GM12878 (cell line): ENCODE measurements around the gene RFPL1. TPM values are rescaled to one million over a fixed set of nuclear protein-coding genes. Genes with fewer than 3 reads are reported as not detected.

Experiments
- ATAC-seq: fragments of 200-7000 bp; cut with Tn5 transposase; 3 replicates; pipeline ENCODE4 v1.9.1; 2020; ENCODE audit warnings: mild to moderate bottlenecking, moderate library complexity
- BruUV-seq: library from RNA; stranded (reverse); fragments of 400-500 nt; replicated peaks from 2 replicates; lab custom pipeline; 2021; lab: Mats Ljungman, UMichigan
- CTCF ChIA-PET: fragments of 300-600 bp; sonication (Branson Sonifier 250); formaldehyde crosslinking; extraction: SDS; loops from one replicate; lab custom pipeline; 2021; ENCODE audit warnings: inconsistent platforms; lab: Yijun Ruan, JAX
- POLR2A ChIA-PET: fragments of 350-600 bp; formaldehyde crosslinking; extraction: SDS; loops from one replicate; lab custom pipeline; 2021; ENCODE audit warnings: inconsistent platforms; lab: Charles Lee
- RAD21 ChIA-PET: fragments of 300-600 bp; sonication (Branson Sonifier 250); formaldehyde crosslinking; loops from one replicate; lab custom pipeline; 2023; ENCODE audit warnings: antibody characterized with exemption; ENCODE audit not compliant: unreplicated experiment; lab: Charles Lee
- SMC1A ChIA-PET: fragments of 300-600 bp; sonication (Branson Sonifier 250); formaldehyde crosslinking; loops from one replicate; lab custom pipeline; 2023; ENCODE audit not compliant: unreplicated experiment, uncharacterized antibody; lab: Charles Lee
- DNase-seq: peaks from one replicate; pipeline ENCODE4 v3.0.0-alpha.2; 2011; ENCODE audit warnings: low read depth, low spot score
- FAIRE-seq: peaks from 3 replicates; lab custom pipeline; 2011; peaks lifted over from hg19 to GRCh38; lab: Jason Lieb, UNC
- H2AFZ ChIP-seq: 2 replicates; pipeline ENCODE4 v1.6.0; 2011; ENCODE audit warnings: low read depth, low read length, control low read depth; ENCODE audit not compliant: control insufficient read depth
- H3K27ac ChIP-seq: 2 replicates; pipeline ENCODE4 v1.5.1; 2011; ENCODE audit warnings: control low read depth; ENCODE audit not compliant: control insufficient read depth, insufficient read depth
- H3K27me3 ChIP-seq, 2 experiments: replicated peaks in 1 of 2; 2 replicates each; pipeline versions ENCODE4 v1.6.0 to v1.6.1; 2011; ENCODE audit warnings: low read length in 1 of 2; ENCODE audit not compliant: control insufficient read depth in 2 of 2, insufficient read depth in 2 of 2
- H3K36me3 ChIP-seq, 2 experiments: 2 replicates each; pipeline ENCODE4 v1.5.1; 2011; ENCODE audit warnings: low read length in 1 of 2; ENCODE audit not compliant: control insufficient read depth in 2 of 2, insufficient read depth in 2 of 2
- H3K4me1 ChIP-seq: 2 replicates; pipeline ENCODE4 v1.6.1; 2011; ENCODE audit warnings: mild to moderate bottlenecking, low read length, moderate library complexity, mixed read lengths; ENCODE audit not compliant: control insufficient read depth, insufficient read depth
- H3K4me2 ChIP-seq: 2 replicates; pipeline ENCODE4 v1.6.0; 2011; ENCODE audit warnings: control low read depth; ENCODE audit not compliant: control insufficient read depth, insufficient read depth
- H3K4me3 ChIP-seq: fragments of 200-600 bp; sonication (generic); 2 replicates; pipeline ENCODE4 v1.5.1; 2016
- H3K79me2 ChIP-seq: 2 replicates; pipeline ENCODE4 v1.6.0; 2011; ENCODE audit warnings: low read length; ENCODE audit not compliant: control insufficient read depth, insufficient read depth
- H3K9ac ChIP-seq: 2 replicates; pipeline ENCODE4 v1.8.0; 2011; ENCODE audit warnings: low read length, control low read depth, mixed read lengths; ENCODE audit not compliant: control insufficient read depth, insufficient read depth
- H3K9me3 ChIP-seq: replicated peaks from 3 replicates; pipeline ENCODE4 v1.5.1; 2011; ENCODE audit warnings: mild to moderate bottlenecking, low read length; ENCODE audit not compliant: control insufficient read depth, insufficient read depth
- H4K20me1 ChIP-seq: 2 replicates; pipeline ENCODE4 v1.6.0; 2011; ENCODE audit not compliant: control insufficient read depth, insufficient read depth
- BHLHE40 ChIP-seq, 2 experiments: fragments of 450-650 bp in 1 of 2; IDR thresholded peaks; 2 replicates each; pipeline ENCODE4 v1.6.1; 2011 to 2017; ENCODE audit warnings: low read depth in 2 of 2, borderline replicate concordance in 1 of 2, improper control_type of control experiment in 1 of 2, low read length in 1 of 2, mild to moderate bottlenecking in 1 of 2
- CTCF ChIP-seq, 3 experiments: IDR thresholded peaks in 2 of 3; conservative IDR thresholded peaks in 1 of 3; 2 replicates each; pipeline ENCODE4 v1.5.1; 2011; ENCODE audit warnings: low read depth in 3 of 3, low read length in 3 of 3, mild to moderate bottlenecking in 3 of 3, control low read depth in 2 of 3, moderate library complexity in 2 of 3, inconsistent platforms in 1 of 3, mixed read lengths in 1 of 3; ENCODE audit not compliant: control insufficient read depth in 2 of 3, insufficient read depth in 1 of 3; ENCODE audit errors: extremely low read depth in 1 of 3
- E4F1 ChIP-seq: fragments of 450-650 bp; IDR thresholded peaks from 2 replicates; pipeline ENCODE4 v1.6.1; 2018; ENCODE audit warnings: borderline replicate concordance, mild to moderate bottlenecking; ENCODE audit not compliant: partially characterized antibody
- EED ChIP-seq: sonication (generic); IDR thresholded peaks from 2 replicates; pipeline ENCODE4 v1.6.1; 2016; ENCODE audit warnings: antibody characterized with exemption, low read depth
- EZH2 ChIP-seq: IDR thresholded peaks from 2 replicates; pipeline ENCODE4 v1.6.1; 2012; ENCODE audit warnings: low read depth, mild to moderate bottlenecking, control low read depth, inconsistent platforms, low read length, borderline replicate concordance; ENCODE audit not compliant: control insufficient read depth
- IKZF2 ChIP-seq, 2 experiments: fragments of 450-650 bp; IDR thresholded peaks; 2 replicates each; pipeline ENCODE4 v1.6.1; 2017; ENCODE audit warnings: mild to moderate bottlenecking in 2 of 2, moderate library complexity in 2 of 2
- IRF5 ChIP-seq: fragments of 450-650 bp; IDR thresholded peaks from 2 replicates; pipeline ENCODE4 v1.6.1; 2017; ENCODE audit warnings: borderline replicate concordance
- MAX ChIP-seq: IDR thresholded peaks from 2 replicates; pipeline ENCODE4 v1.6.1; 2012; ENCODE audit warnings: low read depth, low read length, improper control_type of control experiment
- MEF2A ChIP-seq: IDR thresholded peaks from 2 replicates; pipeline ENCODE4 v1.6.1; 2011; ENCODE audit warnings: low read depth, mild to moderate bottlenecking, low read length, moderate library complexity; ENCODE audit not compliant: insufficient read depth
- NR2F1 ChIP-seq: fragments of 450-650 bp; conservative IDR thresholded peaks from 2 replicates; pipeline ENCODE4 v1.6.1; 2017; ENCODE audit warnings: mild to moderate bottlenecking
- PBX3 ChIP-seq: IDR thresholded peaks from 2 replicates; pipeline ENCODE4 v1.6.1; 2011; ENCODE audit warnings: mild to moderate bottlenecking, low read depth, low read length, moderate library complexity; ENCODE audit not compliant: insufficient replicate concordance
- RB1 ChIP-seq: fragments of 450-650 bp; formaldehyde crosslinking; IDR thresholded peaks from 2 replicates; pipeline ENCODE4 v1.6.1; 2017; ENCODE audit warnings: mild to moderate bottlenecking, borderline replicate concordance
- SP1 ChIP-seq: IDR thresholded peaks from one replicate; pipeline ENCODE4 v1.6.1; 2011; ENCODE audit warnings: low read depth, low read length
- STAT1 ChIP-seq: fragments of 450-650 bp; conservative IDR thresholded peaks from 2 replicates; pipeline ENCODE4 v1.6.1; 2014; ENCODE audit warnings: antibody characterized with exemption, mild to moderate bottlenecking
- WGBS: methylation state at CpG from one replicate; pipeline ENCODE4 v1.1.6; 2016; ENCODE audit warnings: low lambda C conversion rate; ENCODE audit not compliant: insufficient replicate concordance, insufficient coverage; ENCODE audit errors: missing lambda C conversion rate; 5-methylcytosine and 5-hydroxymethylcytosine counted together
- in situ Hi-C: fragments of 300-500 bp; cut with MboI; formaldehyde crosslinking; loops from 9 replicates; pipeline ENCODE4 v1.14.3; 2018; ENCODE audit warnings: mixed read lengths
- intact Hi-C: fragments of 100-400 bp; cut with micrococcal nuclease; formaldehyde crosslinking; loops from one replicate; pipeline ENCODE4 v1.14.2; 2022; ENCODE audit not compliant: unreplicated experiment
- polyA plus RNA-seq, 11 experiments: library from polyadenylated mRNA; depleted of rRNA in 4 of 11; unstranded in 6 of 11; stranded (reverse) in 5 of 11; fragments of >200 nt; fragmentation: Nextera tagmentation in 4 of 11; fragmentation: Illumina TruSeq in 1 of 11; extraction: Ambion mirVana in 4 of 11; extraction: Trizol in 1 of 11; gene quantifications; 1 replicate in 1 of 11; 2 replicates in 10 of 11; pipeline versions ENCODE4 v1.2.1 to v1.2.3, GENCODE V29; 2011 to 2016; ENCODE audit warnings: inconsistent platforms in 2 of 11, missing spikeins in 2 of 11, low read depth in 1 of 11
- total RNA-seq, 4 experiments: library from RNA; depleted of rRNA in 3 of 4; stranded (reverse); fragments of >200 nt in 3 of 4; fragmentation: Illumina TruSeq in 1 of 4; extraction: Trizol in 1 of 4; gene quantifications; 2 replicates each; pipeline versions ENCODE4 v1.2.1 to v1.2.3, GENCODE V29; 2013 to 2021

Gene RFPL1
- total and polyA plus RNA-seq, 10 of the 15 experiments (the other 5 are each of a cell fraction or from before 2014, with no cell fraction given) = 0.13 TPM; not detected in 9

- no peak overlapping the region for H3K4me3 ChIP-seq
- FAIRE-seq (peak; percentile 86), ATAC-seq (peak; percentile 93), DNase-seq (no peak)
- H3K79me2 ChIP-seq = no peaks in the 10 kb centered on the region
- H3K27ac ChIP-seq = no peak overlapping the region
- H3K9ac ChIP-seq = no peak overlapping the region
- no peaks in the 10 kb centered on the region for H3K9me3 ChIP-seq
- peak overlapping the region; percentile 47; the same call in 1 of the 2 replicates for H2AFZ ChIP-seq
- in situ Hi-C loops (loop anchor here (5.0 to 10.0 kb wide), 2 partner anchors 127 to 690 kb away; partner anchors contain the start of gene HORMAD2), intact Hi-C loops (loop anchor here (1.0 to 2.0 kb wide), 2 partner anchors 20 to 129 kb away; no protein-coding TSS in a partner anchor)
- no peaks in the 10 kb centered on the region for H3K36me3 ChIP-seq
- no peaks in the 10 kb centered on the region for H4K20me1 ChIP-seq
- peaks cover 9% of the 10 kb centered on the region for H3K4me1 ChIP-seq
- ChIA-PET RAD21 (interaction anchor here (1.0 to 2.5 kb wide), 4 partner anchors 9 to 129 kb away, joined by 3 to 17 read pairs (median 3); no protein-coding TSS in a partner anchor), CTCF (interaction anchor here (0.6 to 2.1 kb wide), 16 partner anchors 10 to 791 kb away, joined by 3 to 12 read pairs (median 4); no protein-coding TSS in a partner anchor), SMC1A (interaction anchor here (0.8 to 3.3 kb wide), 6 partner anchors 10 to 241 kb away, joined by 3 to 14 read pairs (median 4); no protein-coding TSS in a partner anchor), POLR2A (no interaction called here)
- WGBS = 17% methylated on average over 10 of the region's 10 CpGs
- no peak overlapping the region for H3K4me2 ChIP-seq
- no TSS peak for BruUV-seq
- no peaks in the 10 kb centered on the region for H3K27me3 ChIP-seq
- TF ChIP-seq EZH2 (no peak), CTCF (IDR thresholded peaks at IDR 0.05 in 2 of 3, conservative IDR thresholded peaks at IDR 0.05 in 1 of 3; ENCODE audit: control insufficient read depth in 2 of 3, extremely low read depth in 1 of 3, insufficient read depth in 1 of 3, low read depth in 3 of 3, low read length in 3 of 3) (peak; percentile 85 to 97 (median 94); a peak in 5 of 6 replicates), IRF5 (no peak), PBX3 (no peak), NR2F1 (peak; percentile 41; the same call in 1 of the 2 replicates), E4F1 (no peak), RB1 (peak; percentile 49; the same call in 1 of the 2 replicates), STAT1 (no peak), BHLHE40 (IDR thresholded peaks at IDR 0.05; ENCODE audit: borderline replicate concordance in 1 of 2, low read depth in 2 of 2, low read length in 1 of 2) (no peak), IKZF2 (IDR thresholded peaks at IDR 0.05) (0 out of 4 replicates have a peak, but pooled peaks of 1 of the 2 experiments have one; percentile 21), MEF2A (no peak), EED (no peak), SP1 (no peak), MAX (no peak)
Measured at GRCh38 chr22:29394931-29395581, 43.3 kb upstream of the RFPL1 start.
